ENCODE measurements around the gene MCL1. TPM values are rescaled to one million over a fixed set of nuclear protein-coding genes. Genes with fewer than 3 reads are reported as not detected.

MCL1 gene
- polyA plus RNA-seq, 2 of the 4 experiments (the other 2 are of a cell fraction), result 80.0 to 202 TPM

GRCh38 chr1:150576367-150576711, 3.1 kb downstream of the MCL1 start:
- DNase-seq (ENCODE audit: low read depth in 1 of 2, low spot score in 1 of 2), result no peak
- peak overlapping the region in 1 of 2 experiments; percentile 98; a peak in 2 of 6 replicates for H3K27ac ChIP-seq
- peak overlapping the region; percentile 91 for H3K4me3 ChIP-seq
- CTCF ChIA-PET, result interaction anchor here (1.2 to 7.4 kb wide), 3 partner anchors 12 to 237 kb away, joined by 4 to 140 read pairs (median 6); no protein-coding TSS in a partner anchor
- 9% methylated on average over 4 of the region's 4 CpGs for WGBS (ENCODE audit: missing lambda C conversion rate)
- H3K9me3 ChIP-seq, result no peaks in the 10 kb centered on the region
- peak overlapping the region; percentile 74 for H3K4me2 ChIP-seq
- no peak for FAIRE-seq
- H3K4me1 ChIP-seq, result peaks cover 55% of the 10 kb centered on the region
- POLR2A ChIA-PET, result interaction anchor here (3.8 to 6.3 kb wide), 2 partner anchors 7 to 13 kb away, joined by 84 to 201 read pairs; no protein-coding TSS in a partner anchor
- ATAC-seq, result no peak
- TF ChIP-seq BCL3 (IDR thresholded peaks at IDR 0.05), result no peak
- TF ChIP-seq HOXB13 (CRISPR knock-in tag; IDR thresholded peaks at IDR 0.05; ENCODE audit: low read depth), result no peak
- TF ChIP-seq GATA3 (IDR thresholded peaks at IDR 0.05; ENCODE audit: borderline replicate concordance), result no peak
- TF ChIP-seq RARB (CRISPR knock-in tag; IDR thresholded peaks at IDR 0.05), result peak; percentile 10; the same call in 1 of the 2 replicates
- TF ChIP-seq HOXB5 (CRISPR knock-in tag; IDR thresholded peaks at IDR 0.05), result 0 out of 2 replicates have a peak, but pooled peaks have one; percentile 8
- TF ChIP-seq E2F6 (IDR thresholded peaks at IDR 0.05; ENCODE audit: borderline replicate concordance, low read depth), result no peak
- no peak for TF ChIP-seq CTCF (IDR thresholded peaks at IDR 0.05)
- no peak for TF ChIP-seq JUNB (IDR thresholded peaks at IDR 0.05)
- no peak for TF ChIP-seq BHLHE40 (IDR thresholded peaks at IDR 0.05; ENCODE audit: low read depth, low read length)
- no peak for TF ChIP-seq TFCP2L1 (CRISPR knock-in tag; IDR thresholded peaks at IDR 0.05)
- TF ChIP-seq REST (IDR thresholded peaks at IDR 0.05), result no peak

GRCh38 chr1:150575518-150576366, 3.7 kb downstream of the MCL1 start:
- Histone ChIP-seq H3K4me3 (peak overlapping the region; percentile 91), H3K27ac (peak overlapping the region; percentile 70 to 98), H3K4me1 (peaks cover 61% of the 10 kb centered on the region), H3K9me3 (no peaks in the 10 kb centered on the region), H3K4me2 (peak overlapping the region; percentile 74)
- ATAC-seq, result no peak
- no peak for FAIRE-seq
- WGBS (ENCODE audit: missing lambda C conversion rate), result 5% methylated on average over 1 of the region's 1 CpG
- DNase-seq (ENCODE audit: low read depth in 1 of 2, low spot score in 1 of 2), result no peak
- ChIA-PET POLR2A (interaction anchor here (6.3 kb wide), 1 partner anchor 13 kb away, joined by 201 read pairs; no protein-coding TSS in a partner anchor), CTCF (interaction anchor here (0.9 to 7.4 kb wide), 5 partner anchors 12 to 237 kb away, joined by 3 to 140 read pairs (median 6); no protein-coding TSS in a partner anchor)
- TF ChIP-seq REST (IDR thresholded peaks at IDR 0.05) (peak; percentile 34; the same call in 1 of the 2 replicates), HMGXB4 (CRISPR knock-in tag; IDR thresholded peaks at IDR 0.05; ENCODE audit: borderline replicate concordance) (peak; percentile 83), POLR2A (IDR thresholded peaks at IDR 0.05; ENCODE audit: low read length) (no peak), FOSB (CRISPR knock-in tag; IDR thresholded peaks at IDR 0.05) (0 out of 2 replicates have a peak, but pooled peaks have one; percentile 25), RCOR1 (IDR thresholded peaks at IDR 0.05; ENCODE audit: low read depth, low read length) (no peak), ZSCAN20 (CRISPR knock-in tag; IDR thresholded peaks at IDR 0.05) (no peak), CEBPB (IDR thresholded peaks at IDR 0.05) (peak in 1 of 2 experiments; percentile 62; a peak in 2 of 4 replicates), HOXA7 (CRISPR knock-in tag; IDR thresholded peaks at IDR 0.05) (peak; percentile 79), CHD2 (IDR thresholded peaks at IDR 0.05; ENCODE audit: low read length, partially characterized antibody) (no peak)

All from A549 (cell line).